HepG2 (cell line): ENCODE results near the gene PGPEP1. TPM values are rescaled to one million over a fixed set of nuclear protein-coding genes. Genes with fewer than 3 reads are reported as not detected.
A peak's percentile ranks its signal among the peaks of the same experiment; 100 is the strongest.

Experiments used
- CEBPB ChIP-seq: IDR thresholded peaks from 2 replicates; pipeline ENCODE4 v1.6.1; 2011; ENCODE audit warnings: low read depth, low read length, improper control_type of control experiment, borderline replicate concordance
- HIVEP1 ChIP-seq: sonication (generic); formaldehyde crosslinking; IDR thresholded peaks from 2 replicates; pipeline ENCODE4 v1.4.0; 2020; ENCODE audit warnings: mild to moderate bottlenecking, missing genetic modification reagents
- HNRNPH1 ChIP-seq: fragments of 200-400 bp; formaldehyde crosslinking; optimal IDR thresholded peaks from 2 replicates; pipeline ENCODE3; 2017; ENCODE audit warnings: mild to moderate bottlenecking, low read depth, low read length
- NFATC3 ChIP-seq: sonication (generic); formaldehyde crosslinking; IDR thresholded peaks from 2 replicates; pipeline ENCODE4 v1.5.1; 2020; ENCODE audit warnings: mild to moderate bottlenecking, missing genetic modification reagents
- SP5 ChIP-seq: IDR thresholded peaks from 2 replicates; pipeline ENCODE4 v1.6.1; 2016; ENCODE audit warnings: low read depth, borderline replicate concordance
- THAP11 ChIP-seq: IDR thresholded peaks from 2 replicates; pipeline ENCODE4 v1.6.1; 2016; ENCODE audit warnings: missing biosample characterization, missing genetic modification reagents
- ZBED4 ChIP-seq: sonication (generic); formaldehyde crosslinking; IDR thresholded peaks from 2 replicates; pipeline ENCODE4 v1.4.0; 2020; ENCODE audit warnings: missing genetic modification reagents, borderline replicate concordance
- ZBTB4 ChIP-seq: sonication (generic); formaldehyde crosslinking; IDR thresholded peaks from 2 replicates; pipeline ENCODE4 v1.4.0; 2020; ENCODE audit warnings: missing genetic modification reagents, mild to moderate bottlenecking, borderline replicate concordance
- ZBTB43 ChIP-seq: sonication (generic); formaldehyde crosslinking; conservative IDR thresholded peaks from 2 replicates; pipeline ENCODE4 v1.4.0; 2020; ENCODE audit warnings: missing genetic modification reagents
- ZNF12 ChIP-seq: sonication (generic); formaldehyde crosslinking; IDR thresholded peaks from 2 replicates; pipeline ENCODE4 v1.5.0; 2020; ENCODE audit warnings: missing genetic modification reagents
- ZNF24 ChIP-seq: fragments of 450-650 bp; IDR thresholded peaks from 2 replicates; pipeline ENCODE4 v1.6.1; 2017; ENCODE audit warnings: antibody characterized with exemption, mild to moderate bottlenecking
- ZNF609 ChIP-seq: sonication (generic); formaldehyde crosslinking; IDR thresholded peaks from 2 replicates; pipeline ENCODE4 v1.4.0; 2020; ENCODE audit warnings: mild to moderate bottlenecking, missing genetic modification reagents, borderline replicate concordance
- ZNF703 ChIP-seq: sonication (generic); formaldehyde crosslinking; IDR thresholded peaks from 2 replicates; pipeline ENCODE4 v1.5.1; 2020; ENCODE audit warnings: missing genetic modification reagents, mild to moderate bottlenecking, moderate library complexity, borderline replicate concordance
- ZNF761 ChIP-seq: sonication (generic); formaldehyde crosslinking; conservative IDR thresholded peaks from 2 replicates; pipeline ENCODE4 v1.4.0; 2020; ENCODE audit warnings: mild to moderate bottlenecking, missing genetic modification reagents
- polyA plus RNA-seq, 8 experiments: library from polyadenylated mRNA; depleted of rRNA in 3 of 8; stranded (reverse) in 7 of 8; unstranded in 1 of 8; fragments of >200 nt; fragmentation: Illumina TruSeq in 4 of 8; extraction: Trizol in 4 of 8; gene quantifications; 2 replicates each; pipeline versions ENCODE4 v1.2.1 to v1.2.3, GENCODE V29; 2011 to 2016; ENCODE audit warnings: low read depth in 4 of 8, missing spikeins in 1 of 8, mixed read lengths in 1 of 8; ENCODE audit not compliant: insufficient read depth in 1 of 8
- total RNA-seq, 5 experiments: library from RNA; depleted of rRNA; stranded (reverse); fragments of >200 nt; fragmentation: Illumina TruSeq; extraction: Trizol; gene quantifications; 2 replicates each; pipeline ENCODE4 v1.2.3, GENCODE V29; 2016; ENCODE audit warnings: low read depth in 1 of 5

PGPEP1 gene
- total and polyA plus RNA-seq, 2 of the 13 experiments (the other 11 are each of a cell fraction or from before 2014, with no cell fraction given): 53.1 to 56.6 TPM

- TF ChIP-seq SP5 (CRISPR knock-in tag) (peak; percentile 53; the same call in 1 of the 2 replicates), CEBPB (no peak), HIVEP1 (CRISPR knock-in tag) (no peak; the same call in 1 of the 2 replicates), ZBED4 (peak; percentile 79; the same call in 1 of the 2 replicates), THAP11 (peak; percentile 50), ZNF12 (CRISPR knock-in tag) (no peak), ZBTB4 (CRISPR knock-in tag) (no peak), ZBTB43 (CRISPR knock-in tag) (no peak), HNRNPH1 (no peak), ZNF609 (CRISPR knock-in tag) (peak; percentile 68; the same call in 1 of the 2 replicates), ZNF24 (no peak), ZNF703 (CRISPR knock-in tag) (no peak), NFATC3 (CRISPR knock-in tag) (no peak), ZNF761 (CRISPR knock-in tag) (peak; percentile 84)
Measured at GRCh38 chr19:18304458-18305310, 35.7 kb upstream of the PGPEP1 start (continued).
